Thoracic aorta (tissue), 2 donors: ENCODE results near the gene COL1A1. TPM values are rescaled to one million over a fixed set of nuclear protein-coding genes. Genes with fewer than 3 reads are reported as not detected.

Experiments used
- ATAC-seq: fragments of 150-250 bp; one replicate; pipeline ENCODE4 v1.8.0; 2017; ENCODE audit warnings: low read depth; ENCODE audit not compliant: insufficient number of reproducible peaks, low FRiP score
- DNase-seq: peaks from one replicate; pipeline ENCODE4 v3.0.0-alpha.2; 2020; ENCODE audit warnings: low spot score
- H3K27ac ChIP-seq, 2 donors: fragments of 200-600 bp; sonication (generic); 1 replicate in 1 of 2; 2 replicates in 1 of 2; pipeline ENCODE4 v1.5.1; 2016; ENCODE audit warnings: mild to moderate bottlenecking in 2 of 2, moderate library complexity in 2 of 2
- H3K27me3 ChIP-seq: fragments of 200-600 bp; sonication (generic); replicated peaks from 2 replicates; pipeline ENCODE4 v1.6.0; 2016; ENCODE audit warnings: mild to moderate bottlenecking; ENCODE audit not compliant: insufficient read depth
- H3K36me3 ChIP-seq: fragments of 200-600 bp; sonication (generic); one replicate; pipeline ENCODE4 v1.5.1; 2016
- H3K4me1 ChIP-seq, 2 donors: fragments of 200-600 bp; sonication (generic); 1 replicate in 1 of 2; 2 replicates in 1 of 2; pipeline versions ENCODE4 v1.5.1 to v1.6.0; 2016; ENCODE audit warnings: low read depth in 2 of 2, mild to moderate bottlenecking in 1 of 2; ENCODE audit not compliant: control insufficient read depth in 1 of 2
- H3K4me3 ChIP-seq: fragments of 200-600 bp; sonication (generic); 2 replicates; pipeline ENCODE4 v1.5.1; 2016; ENCODE audit warnings: mild to moderate bottlenecking
- H3K9me3 ChIP-seq: fragments of 200-600 bp; sonication (generic); 2 replicates; pipeline ENCODE4 v1.5.1; 2016
- CTCF ChIP-seq: fragments of 200-600 bp; sonication (generic); IDR thresholded peaks from one replicate; pipeline ENCODE4 v1.5.1; 2019; ENCODE audit warnings: antibody characterized with exemption
- total RNA-seq, 2 donors: library from RNA; depleted of rRNA; stranded (reverse); fragments of >200 nt; gene quantifications; one replicate each; pipeline versions ENCODE4 v1.1.0 to v1.2.3, GENCODE V29; 2016

The COL1A1 gene
- total RNA-seq, 2 donors from 2014 or later: 261 to 270 TPM

DNA sequence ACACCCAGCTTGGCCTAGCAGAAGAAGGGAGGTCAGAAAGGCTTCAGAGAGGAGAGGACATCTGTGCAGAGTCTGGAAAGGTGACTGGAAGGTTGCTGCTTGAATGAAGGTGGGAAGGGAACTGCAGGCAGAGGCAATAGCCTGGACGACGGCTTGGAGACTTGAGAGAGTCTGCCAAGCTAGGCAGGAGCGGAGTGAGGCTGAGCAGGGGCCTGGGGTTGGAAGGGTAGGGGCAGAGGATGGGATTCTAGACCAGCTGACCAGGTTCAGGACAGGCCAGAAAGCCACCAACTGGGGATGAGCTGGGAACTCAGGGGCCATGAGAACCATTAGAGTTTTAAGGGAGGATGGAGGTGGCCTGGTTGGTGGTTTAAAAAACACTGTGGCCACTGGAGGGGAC is 36.0 kb downstream of the COL1A1 start:
- no peak for DNase-seq
- peak overlapping the region; percentile 93 to 99 for H3K27ac ChIP-seq
- no peak for TF ChIP-seq CTCF

DNA sequence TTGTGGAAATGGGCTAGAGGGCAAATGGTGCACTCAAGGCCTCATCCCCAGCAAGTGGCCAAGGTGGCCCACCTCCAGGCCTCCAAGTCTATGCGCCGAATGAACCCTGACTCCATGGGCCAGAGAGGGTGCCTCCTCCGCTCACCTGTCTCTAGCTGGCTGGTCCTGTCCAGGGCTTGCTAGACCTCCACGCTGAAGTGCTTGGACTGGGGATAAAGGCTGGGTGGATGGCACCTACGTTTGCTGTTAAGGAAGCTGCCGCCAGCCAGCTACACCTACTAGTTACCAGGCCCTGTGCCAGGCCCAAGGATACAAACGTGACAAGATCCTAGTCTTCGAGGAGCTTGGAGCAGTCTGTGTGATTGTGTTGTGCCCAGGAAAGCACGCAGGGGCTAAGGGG is 36.4 kb downstream of the COL1A1 start:
- Histone ChIP-seq H3K4me1 (peaks cover 28 to 73% of the 10 kb centered on the region in 2 donors), H3K9me3 (no peaks in the 10 kb centered on the region), H3K36me3 (peaks cover 4% of the 10 kb centered on the region), H3K27ac (peak overlapping the region; percentile 93 to 99), H3K4me3 (peak overlapping the region; percentile 84), H3K27me3 (no peaks in the 10 kb centered on the region)
- ATAC-seq (no peak), DNase-seq (no peak)
- no peak for TF ChIP-seq CTCF

More for the DNA sequence above, 36.0 kb downstream of the COL1A1 start:
- Histone ChIP-seq H3K9me3 (no peaks in the 10 kb centered on the region), H3K4me1 (peaks cover 28 to 73% of the 10 kb centered on the region in 2 donors), H3K27me3 (no peaks in the 10 kb centered on the region), H3K36me3 (peaks cover 8% of the 10 kb centered on the region), H3K4me3 (peak overlapping the region; percentile 84)
- no peak for ATAC-seq

- Histone ChIP-seq H3K9me3 (no peaks in the 10 kb centered on the region), H3K36me3 (no peaks in the 10 kb centered on the region), H3K27ac (peak overlapping the region; percentile 93 to 99), H3K4me3 (no peak overlapping the region), H3K27me3 (no peaks in the 10 kb centered on the region), H3K4me1 (peaks cover 28 to 68% of the 10 kb centered on the region in 2 donors)
- DNase-seq (no peak), ATAC-seq (no peak)
- TF ChIP-seq CTCF: no peak
Observed at GRCh38 chr17:50164697-50164988, 36.8 kb downstream of the COL1A1 start.

DNA sequence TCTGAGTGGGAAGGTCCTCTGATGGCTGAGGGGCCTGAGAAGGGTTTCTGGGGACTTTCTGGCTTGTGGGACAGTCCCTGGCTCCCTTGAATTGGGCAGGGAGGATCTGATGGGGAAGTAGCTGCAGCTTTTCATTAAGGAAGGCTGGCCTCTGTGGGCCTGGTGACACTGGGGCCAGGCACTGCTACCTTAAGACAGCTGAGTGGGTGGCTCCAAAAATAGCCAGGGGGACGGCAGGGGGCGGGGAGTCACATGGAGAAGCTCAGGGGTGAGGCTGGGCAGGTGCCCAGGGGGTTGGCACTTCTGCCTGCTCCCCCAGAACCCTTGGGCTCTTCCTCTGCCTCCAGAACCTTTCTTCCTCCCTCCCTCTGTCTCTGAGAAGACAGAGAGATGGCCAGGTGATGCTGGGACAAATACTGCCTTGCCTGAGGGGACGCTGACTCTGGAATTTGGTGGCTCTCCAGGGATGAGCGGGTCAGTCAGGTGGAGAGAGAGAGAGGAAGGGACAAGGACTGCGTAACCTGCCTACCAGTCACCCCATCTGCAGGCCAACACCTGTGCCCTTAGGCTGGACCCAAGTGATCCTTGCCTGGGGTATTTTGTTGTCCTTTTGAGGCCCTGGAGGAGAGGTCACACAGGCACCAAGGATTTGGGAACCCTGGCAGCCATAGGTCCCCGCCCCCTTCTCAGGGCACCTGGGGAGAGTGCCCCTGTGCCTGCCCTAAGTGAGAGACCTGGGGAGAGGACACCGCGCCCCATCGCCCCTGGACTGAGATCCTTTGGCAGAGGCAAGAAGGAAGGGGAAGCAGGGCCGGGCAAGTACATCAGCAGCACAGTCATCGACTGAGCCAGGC is 37.4 kb downstream of the COL1A1 start:
- no peaks in the 10 kb centered on the region for H3K36me3 ChIP-seq
- H3K4me1 ChIP-seq: peaks cover 27 to 63% of the 10 kb centered on the region in 2 donors
- H3K9me3 ChIP-seq: no peaks in the 10 kb centered on the region
- DNase-seq (no peak), ATAC-seq (no peak)
- no peaks in the 10 kb centered on the region for H3K27me3 ChIP-seq
- H3K27ac ChIP-seq: peak overlapping the region in 1 of 2 donors; percentile 99
- no peak for TF ChIP-seq CTCF
- H3K4me3 ChIP-seq: no peak overlapping the region

DNA sequence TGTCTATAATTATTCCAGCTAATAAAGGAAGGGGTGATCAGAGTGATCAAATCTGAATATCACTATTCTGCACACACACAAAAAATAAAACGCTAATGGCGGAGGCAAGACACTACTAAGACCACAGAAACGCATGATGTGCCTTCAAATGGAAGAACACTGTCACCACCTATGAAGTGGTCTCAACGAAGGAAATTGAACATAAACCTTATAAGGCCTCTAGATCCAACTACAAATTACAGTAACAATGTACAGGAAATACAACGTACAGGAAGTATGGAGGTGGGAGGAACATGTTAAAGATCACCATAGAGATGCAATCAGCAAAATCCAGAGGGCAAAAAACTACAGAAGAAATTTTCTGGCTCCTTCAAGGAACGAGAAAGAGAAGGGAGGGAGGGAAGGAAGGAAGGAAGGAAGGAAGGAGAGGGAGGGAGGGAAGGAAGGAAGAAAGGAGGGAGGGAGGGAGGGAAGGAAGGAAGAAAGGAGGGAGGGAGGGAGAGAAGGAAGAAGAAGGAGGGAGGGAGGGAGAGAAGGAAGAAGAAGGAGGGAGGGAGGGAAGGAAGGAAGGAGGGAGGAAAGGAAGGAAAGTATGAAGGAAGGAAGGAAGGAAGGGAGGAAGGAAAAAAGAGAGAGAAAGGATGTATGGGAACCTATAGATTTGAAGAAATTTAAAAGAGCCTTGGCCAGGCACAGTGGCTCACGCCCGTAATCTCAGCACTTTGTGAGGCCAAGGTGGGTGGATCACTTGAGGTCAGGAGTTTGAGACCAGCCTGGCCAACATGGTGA is 38.8 kb downstream of the COL1A1 start:
- peaks cover 18 to 49% of the 10 kb centered on the region in 2 donors for H3K4me1 ChIP-seq

More for the DNA sequence above, 38.8 kb downstream of the COL1A1 start:
- DNase-seq: no peak
- Histone ChIP-seq H3K9me3 (no peaks in the 10 kb centered on the region), H3K27me3 (no peaks in the 10 kb centered on the region), H3K4me3 (no peak overlapping the region), H3K27ac (no peak overlapping the region), H3K36me3 (no peaks in the 10 kb centered on the region)
- ATAC-seq: no peak
- TF ChIP-seq CTCF: no peak
